Limb (tissue), 2 donors: ENCODE measurements around the gene BCAS3.
A peak's percentile ranks its signal among the peaks of the same experiment; 100 is the strongest.

Experiments used
- DNase-seq, 2 donors: peaks; one replicate each; pipeline ENCODE4 v3.0.0-alpha.2; 2016; ENCODE audit errors: extremely low spot score in 2 of 2

Gene BCAS3

GRCh38 chr17:61149106-61149825, 471.6 kb downstream of the BCAS3 start:
- no peak for DNase-seq

DNA sequence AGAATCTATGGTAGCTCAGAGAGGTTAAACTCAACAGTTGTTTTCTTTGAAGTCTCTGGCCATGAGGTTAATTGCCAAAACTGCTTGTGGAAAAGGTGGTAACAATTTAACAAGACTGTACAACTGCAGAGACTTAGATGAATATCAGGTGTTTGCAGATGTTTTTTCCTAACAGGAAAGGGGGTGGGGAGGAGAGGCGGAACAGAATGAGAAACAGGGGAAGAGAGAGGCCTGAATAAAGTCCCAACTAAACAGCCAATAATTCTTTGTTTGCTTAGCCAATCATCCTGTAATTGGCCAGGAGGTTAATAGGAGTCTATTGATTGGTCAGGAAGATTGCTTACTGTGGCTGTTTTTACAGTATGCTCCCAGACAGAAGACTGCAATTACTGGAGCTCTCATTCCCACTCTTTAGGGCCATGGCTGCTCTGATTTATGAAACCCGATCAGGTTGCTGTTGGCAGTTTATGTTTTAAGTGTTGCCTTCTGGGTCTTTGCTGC, 472.3 kb downstream of the BCAS3 start:
- DNase-seq = no peak

- DNase-seq = no peak
Observed at GRCh38 chr17:61150686-61151299, 473.1 kb downstream of the BCAS3 start.

GRCh38 chr17:61152898-61153297, 475.2 kb downstream of the BCAS3 start:
- DNase-seq = no peak

GRCh38 chr17:61155590-61156237, 478.1 kb downstream of the BCAS3 start:
- no peak for DNase-seq

DNA sequence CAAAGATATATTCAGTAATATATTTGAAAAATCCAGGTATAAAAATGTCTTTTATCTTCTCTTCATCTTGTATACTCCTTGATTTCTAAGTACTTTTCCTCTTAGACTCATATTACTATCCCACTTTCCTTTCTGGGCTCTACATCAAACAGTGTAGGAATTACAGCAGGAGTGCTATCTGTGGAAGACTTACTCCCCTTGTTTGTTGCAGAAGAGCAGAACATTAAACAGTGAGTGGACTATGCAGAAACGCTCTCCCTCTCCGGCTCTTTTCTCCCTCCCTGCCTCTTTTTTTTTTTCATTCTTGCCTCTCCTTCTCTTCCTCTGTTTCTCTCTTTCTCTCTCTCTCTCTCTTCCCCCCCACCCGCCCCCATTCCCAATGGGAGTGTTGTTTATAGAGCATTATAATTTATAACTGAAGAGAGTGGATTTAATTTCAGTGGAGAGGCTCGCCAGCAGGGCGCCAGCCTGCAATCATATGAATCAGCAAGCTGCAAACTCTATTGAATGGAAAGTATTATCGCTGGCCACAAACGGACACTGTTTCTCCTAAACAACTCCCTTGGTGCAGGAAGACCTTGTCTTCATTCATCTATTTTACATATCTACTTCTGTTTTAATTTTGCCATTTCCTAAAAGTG, 479.7 kb downstream of the BCAS3 start:
- DNase-seq = peak in 1 of 2 donors; percentile 35

DNA sequence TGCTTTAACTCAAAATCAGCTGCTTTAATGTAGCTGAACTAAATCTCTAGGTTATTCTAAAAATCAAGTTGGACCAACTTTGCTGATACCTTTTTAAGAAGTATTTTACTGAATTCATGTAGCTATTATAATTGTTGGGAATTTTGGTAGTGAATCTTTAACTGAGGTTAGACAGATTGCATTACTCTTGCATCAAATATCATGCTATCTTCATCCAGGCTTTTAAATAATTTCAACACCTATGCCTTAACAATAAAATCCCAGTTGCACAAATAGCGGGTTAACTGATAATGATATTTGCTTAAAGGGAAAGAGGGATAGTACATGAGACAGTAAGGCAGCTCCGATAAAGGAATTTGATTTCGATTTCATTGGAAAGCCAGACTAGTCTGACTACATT, 480.7 kb downstream of the BCAS3 start:
- DNase-seq = no peak

GRCh38 chr17:61159221-61159814, 481.7 kb downstream of the BCAS3 start:
- no peak for DNase-seq

DNA sequence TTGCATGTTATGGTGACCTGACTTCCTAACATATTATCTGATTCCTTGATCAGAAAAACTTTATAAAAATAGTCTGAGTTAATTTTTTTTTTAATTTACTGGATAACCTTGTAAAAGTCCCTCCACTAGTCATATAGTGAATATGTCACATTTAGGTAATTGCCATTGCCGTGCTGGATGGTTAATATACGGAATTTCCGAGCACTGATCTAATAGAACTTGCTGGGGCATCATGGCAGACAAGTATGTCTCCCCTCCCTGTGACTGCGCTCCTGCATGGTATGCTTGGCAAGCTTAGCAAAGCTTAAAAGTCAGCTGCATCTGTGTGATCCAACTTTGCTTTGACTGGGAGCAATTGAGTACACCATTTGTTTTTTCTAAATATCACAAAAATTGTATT, 482.6 kb downstream of the BCAS3 start:
- DNase-seq = no peak

DNA sequence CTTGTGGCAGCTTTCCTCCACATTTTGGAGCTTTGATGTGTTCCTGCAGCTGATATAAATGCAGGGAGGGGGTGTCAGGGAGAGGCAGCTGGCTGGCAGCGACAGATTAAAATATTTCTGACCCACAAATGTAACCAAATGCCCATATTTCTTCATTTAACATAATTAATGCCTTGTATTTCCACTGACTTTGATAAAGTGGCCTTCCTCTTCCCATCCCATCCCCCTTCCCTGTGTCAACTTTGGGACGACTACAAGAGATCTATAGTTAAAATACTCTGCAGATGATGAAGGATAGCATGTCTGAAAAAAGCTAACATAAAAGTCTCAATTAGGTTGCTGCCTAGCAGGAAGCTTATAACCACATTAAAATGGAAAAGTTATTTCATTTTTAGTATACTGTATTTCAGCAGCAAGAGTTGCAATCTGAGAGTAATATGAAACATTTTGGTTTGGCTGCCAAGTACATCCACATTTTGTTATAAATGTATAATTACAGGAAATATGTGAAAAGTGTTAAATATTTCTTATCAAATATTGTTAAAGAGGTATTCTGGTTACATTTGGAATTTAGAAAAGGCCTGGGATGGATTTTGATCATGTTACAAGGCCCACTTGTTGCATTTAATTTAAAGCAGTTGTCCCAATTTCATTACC, 483.3 kb downstream of the BCAS3 start:
- no peak for DNase-seq

GRCh38 chr17:61161615-61162134, 484.0 kb downstream of the BCAS3 start:
- no peak for DNase-seq

DNA sequence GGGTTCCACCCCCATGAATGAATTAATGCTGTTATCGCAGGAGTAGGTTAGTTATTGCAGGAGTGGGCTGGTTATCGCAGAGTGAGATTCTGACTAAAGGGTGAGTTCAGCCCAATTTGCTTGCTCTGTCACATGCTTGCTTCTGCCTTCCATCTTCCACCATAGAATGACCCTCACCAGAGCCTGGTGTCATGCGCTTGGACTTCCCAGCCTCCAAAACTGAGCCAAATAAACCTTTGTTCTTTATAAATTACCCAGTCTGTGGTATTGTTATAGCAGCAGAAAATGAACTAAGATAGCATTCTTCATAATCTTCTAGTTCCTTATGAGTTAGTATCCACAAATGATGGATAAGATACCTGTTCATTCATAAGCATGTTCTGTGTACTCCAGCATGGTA, 486.9 kb downstream of the BCAS3 start:
- no peak for DNase-seq

- DNase-seq = no peak
Observed at GRCh38 chr17:61167075-61167474, 489.4 kb downstream of the BCAS3 start.

GRCh38 chr17:61168506-61168905, 490.9 kb downstream of the BCAS3 start:
- no peak for DNase-seq

DNA sequence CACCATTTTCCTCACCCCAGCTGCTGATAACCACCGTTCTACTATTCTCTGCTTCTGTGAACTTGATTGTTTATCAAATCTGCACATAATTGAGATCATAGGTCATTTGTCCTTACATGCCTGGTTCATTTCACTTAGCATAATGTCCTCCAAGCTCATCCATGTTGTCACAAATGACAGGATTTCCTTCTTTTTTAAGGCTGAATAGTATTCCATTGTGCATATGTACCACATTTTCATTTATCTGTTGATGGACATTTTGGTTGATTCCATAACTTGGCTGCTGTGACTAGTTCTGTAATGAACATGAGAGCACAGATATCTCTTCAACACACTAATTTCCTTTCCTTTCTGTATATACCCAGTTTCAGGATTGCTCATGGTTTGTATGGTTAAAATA, 496.7 kb downstream of the BCAS3 start:
- no peak for DNase-seq

- no peak for DNase-seq
Observed at GRCh38 chr17:61175298-61176142, 497.9 kb downstream of the BCAS3 start.

DNA sequence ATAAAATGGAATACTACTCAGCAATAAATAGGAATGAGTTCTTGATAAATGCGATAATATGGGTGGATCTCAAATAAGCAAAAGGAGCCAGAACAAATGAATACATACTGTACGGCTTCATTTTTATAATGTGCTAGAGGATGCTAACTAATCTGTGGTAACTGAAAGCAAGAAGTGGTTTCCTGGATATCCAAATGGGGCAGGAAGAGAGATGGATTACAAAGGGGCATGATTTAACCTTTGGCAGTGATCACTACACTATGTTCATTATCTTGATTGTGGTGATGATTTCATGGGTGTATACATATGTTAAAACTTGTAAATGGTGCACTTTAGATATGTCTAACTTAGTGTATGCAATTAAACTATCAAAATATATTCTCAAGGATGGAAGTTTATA, 499.7 kb downstream of the BCAS3 start:
- no peak for DNase-seq

- no peak for DNase-seq
Observed at GRCh38 chr17:61178284-61178683, 500.6 kb downstream of the BCAS3 start.

DNA sequence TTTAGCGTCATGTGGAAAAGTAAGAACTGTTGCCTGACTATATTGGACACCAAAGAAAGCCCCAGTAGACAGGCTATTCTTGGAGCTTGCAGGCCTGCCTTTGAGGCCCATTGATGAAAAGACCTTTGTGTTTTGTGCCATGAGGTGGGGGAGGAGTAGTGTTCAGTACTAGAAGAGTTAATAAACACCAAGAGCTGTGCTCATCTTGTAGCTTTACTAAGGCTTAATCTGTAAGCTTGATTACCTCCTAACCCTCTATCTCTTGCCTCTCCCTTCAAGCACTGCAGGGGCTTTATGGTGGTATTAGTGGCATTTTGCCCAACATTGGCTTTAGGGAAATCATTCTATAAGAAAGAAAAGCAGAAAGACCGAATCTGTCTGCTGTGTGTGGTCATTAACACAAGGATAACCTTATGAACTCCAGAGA, 501.7 kb downstream of the BCAS3 start:
- no peak for DNase-seq

GRCh38 chr17:61183793-61184192, 506.1 kb downstream of the BCAS3 start:
- no peak for DNase-seq
